HG03571 (cell line): ENCODE results near the gene RUVBL2.
"Not testable (repeated sequence)": the region's sequence is repeated elsewhere in the genome, so short reads cannot be mapped to it uniquely, and the experiment has no call there.

Experiments used
- ATAC-seq: cut with Tn5 transposase; IDR thresholded peaks from one replicate; pipeline ENCODE4 v1.9.1; 2021; ENCODE audit not compliant: unreplicated experiment

RUVBL2 gene

DNA sequence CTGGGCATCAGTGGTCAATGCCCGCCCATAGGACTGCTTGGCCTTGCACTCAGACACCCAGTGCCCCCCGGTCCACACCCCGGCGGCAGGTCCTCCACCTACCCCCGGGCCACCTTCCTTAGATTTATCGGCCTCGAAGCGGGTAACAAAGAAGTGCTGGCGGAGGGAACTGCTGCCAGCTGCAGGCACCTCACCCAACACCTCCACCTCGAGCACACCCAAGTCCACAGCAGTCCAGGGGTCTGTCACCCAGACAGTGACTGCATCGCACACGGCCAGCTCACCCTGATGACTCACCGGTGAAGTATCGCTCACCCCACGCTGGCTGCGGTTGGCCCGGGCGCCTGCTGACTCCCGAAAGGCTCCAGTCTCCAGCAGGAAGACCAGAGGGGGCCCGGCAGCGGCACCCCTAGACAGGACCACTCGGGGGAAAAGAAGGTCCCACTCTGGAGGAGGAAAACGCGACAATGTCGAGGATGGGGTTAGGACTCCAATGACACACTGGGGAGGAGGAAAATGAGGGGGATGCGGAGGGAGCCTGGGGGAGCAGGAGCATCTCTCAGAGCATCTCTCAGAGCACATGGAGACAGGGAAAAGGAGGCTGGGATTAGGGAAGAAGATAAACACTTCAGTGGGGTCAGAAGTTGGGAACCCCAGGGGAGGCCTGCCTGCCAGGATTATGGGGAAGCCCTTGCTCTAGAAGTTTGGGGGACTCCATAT lies 45.0 kb downstream of the RUVBL2 start:
- ATAC-seq = not testable (repeated sequence)

GRCh38 chr19:49039736-49040135 lies 46.0 kb downstream of the RUVBL2 start:
- not testable (repeated sequence) for ATAC-seq

DNA sequence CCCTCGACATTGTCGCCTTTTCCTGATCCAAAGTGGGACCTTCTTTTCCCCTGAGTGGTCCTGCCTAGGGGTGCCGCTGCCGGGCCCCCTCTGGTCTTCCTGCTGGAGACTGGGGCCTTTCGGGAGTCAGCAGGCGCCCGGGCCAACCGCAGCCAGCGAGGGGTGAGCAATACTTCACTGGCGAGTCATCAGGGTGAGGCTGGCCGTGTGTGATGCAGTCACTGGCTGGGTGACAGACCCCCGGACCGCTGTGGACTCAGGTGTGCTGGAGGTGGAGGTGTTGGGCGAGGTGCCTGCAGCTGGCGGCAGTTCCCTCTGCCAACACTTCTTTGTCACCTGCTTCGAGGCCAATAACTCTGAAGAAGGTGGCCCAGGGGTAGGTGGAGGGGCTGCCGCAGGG lies 48.5 kb downstream of the RUVBL2 start:
- no peak for ATAC-seq

DNA sequence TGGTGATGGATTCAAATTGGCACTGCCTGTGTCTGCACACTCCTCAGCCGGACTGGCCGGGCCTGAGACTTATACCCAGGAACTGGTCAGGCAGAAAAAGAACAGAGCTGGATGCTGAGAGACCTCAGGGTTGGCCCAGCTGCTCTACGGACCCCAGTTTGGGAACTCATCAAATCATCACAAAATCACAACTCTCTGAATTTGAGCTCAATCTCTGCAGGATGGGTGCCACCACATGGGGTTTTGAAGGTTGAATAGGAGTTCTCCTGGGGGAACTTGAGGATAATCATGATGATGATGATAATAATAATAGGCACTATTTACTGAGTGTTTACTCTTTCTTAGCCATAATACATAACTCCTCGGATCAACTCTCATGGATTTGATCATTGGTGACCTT lies 49.0 kb downstream of the RUVBL2 start:
- not testable (repeated sequence) for ATAC-seq

DNA sequence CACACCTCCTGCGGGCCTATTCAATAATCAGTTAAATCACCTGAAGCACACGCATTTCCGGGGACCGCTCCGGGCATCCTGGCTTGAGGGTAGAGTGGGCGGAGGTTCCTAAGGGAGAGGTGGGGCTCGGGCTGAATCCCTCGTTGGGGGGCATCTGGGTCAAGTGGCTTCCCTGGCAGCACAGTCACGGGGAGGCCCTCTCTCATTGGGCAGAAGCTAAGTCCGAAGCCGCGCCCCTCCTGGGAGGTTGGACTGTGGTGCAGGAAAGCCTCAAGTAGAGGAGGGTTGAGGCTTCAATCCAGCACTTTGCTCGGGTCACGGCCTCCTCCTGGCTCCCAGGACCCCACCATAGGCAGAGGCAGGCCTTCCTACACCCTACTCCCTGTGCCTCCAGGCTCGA lies 49.9 kb downstream of the RUVBL2 start, which contains the start of gene CGB5:
Gene CGB5 (plus strand): TSS at position 301 of the 400 bp plus-strand sequence. CDS start 362 bp downstream, outside the sequence.
- not testable (repeated sequence) for ATAC-seq

- not testable (repeated sequence) for ATAC-seq
Measured at GRCh38 chr19:49049011-49049410, 55.3 kb downstream of the RUVBL2 start, which contains the start of gene CGB8. TSS of gene CGB8 (minus strand) at chr19:49049111. CDS start at chr19:49048739, 372 bp downstream.

DNA sequence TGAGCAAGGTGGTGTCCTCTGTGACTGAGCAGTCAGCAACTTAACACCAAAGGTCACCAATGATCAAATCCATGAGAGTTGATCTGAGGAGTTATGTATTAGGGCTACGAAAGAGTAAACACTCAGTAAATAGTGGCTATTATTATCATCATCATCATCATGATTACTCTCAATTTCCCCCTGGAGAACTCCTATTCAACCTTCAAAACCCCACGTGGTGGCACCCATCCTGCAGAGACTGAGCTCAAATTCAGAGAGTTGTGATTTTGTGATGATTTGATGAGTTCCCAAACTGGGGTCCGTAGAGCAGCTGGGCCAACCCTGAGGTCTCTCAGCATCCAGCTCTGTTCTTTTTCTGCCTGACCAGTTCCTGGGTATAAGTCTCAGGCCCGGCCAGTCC lies 56.1 kb downstream of the RUVBL2 start:
- not testable (repeated sequence) for ATAC-seq

GRCh38 chr19:49050376-49051033 lies 56.8 kb downstream of the RUVBL2 start:
- not testable (repeated sequence) for ATAC-seq

DNA sequence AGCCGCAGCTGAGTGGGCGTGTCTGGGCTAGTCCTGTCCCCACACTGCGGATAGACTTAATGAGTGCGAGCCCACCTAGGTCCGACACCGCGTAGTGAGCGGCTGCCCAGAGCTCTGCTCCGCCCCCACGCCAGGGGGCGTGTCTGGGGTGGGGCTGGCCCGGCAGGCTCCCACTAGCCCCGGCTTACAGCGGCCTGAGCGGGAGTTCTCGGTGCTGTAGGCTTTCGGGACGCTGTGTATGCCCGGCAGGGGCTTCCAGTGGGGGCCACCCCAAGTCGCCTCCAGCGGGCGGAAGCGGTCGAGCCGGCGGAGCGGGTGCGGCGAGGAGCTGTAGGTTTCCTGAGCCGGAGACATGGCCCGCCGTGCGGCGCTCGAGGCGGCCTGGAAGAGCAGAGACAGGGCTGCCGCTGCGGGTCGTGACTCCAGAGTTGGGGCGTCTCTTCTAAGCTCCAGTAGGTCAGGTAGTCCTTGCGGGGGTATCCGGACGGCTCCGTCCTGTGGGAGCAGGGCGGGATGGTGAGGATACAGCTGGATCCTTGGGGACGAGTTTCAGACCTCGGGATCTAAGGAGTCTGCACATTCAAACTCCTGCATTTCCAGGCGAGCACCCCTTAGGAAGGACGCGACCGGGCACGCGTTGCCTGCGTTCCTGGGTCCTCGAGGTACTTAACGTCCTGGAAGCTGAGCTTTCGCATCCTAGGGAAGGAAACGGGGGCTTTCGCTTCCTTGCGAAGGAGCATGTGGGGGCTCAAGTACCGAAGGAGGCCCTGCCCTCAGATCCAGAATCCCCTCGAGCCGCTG lies 62.6 kb downstream of the RUVBL2 start:
- no peak for ATAC-seq

DNA sequence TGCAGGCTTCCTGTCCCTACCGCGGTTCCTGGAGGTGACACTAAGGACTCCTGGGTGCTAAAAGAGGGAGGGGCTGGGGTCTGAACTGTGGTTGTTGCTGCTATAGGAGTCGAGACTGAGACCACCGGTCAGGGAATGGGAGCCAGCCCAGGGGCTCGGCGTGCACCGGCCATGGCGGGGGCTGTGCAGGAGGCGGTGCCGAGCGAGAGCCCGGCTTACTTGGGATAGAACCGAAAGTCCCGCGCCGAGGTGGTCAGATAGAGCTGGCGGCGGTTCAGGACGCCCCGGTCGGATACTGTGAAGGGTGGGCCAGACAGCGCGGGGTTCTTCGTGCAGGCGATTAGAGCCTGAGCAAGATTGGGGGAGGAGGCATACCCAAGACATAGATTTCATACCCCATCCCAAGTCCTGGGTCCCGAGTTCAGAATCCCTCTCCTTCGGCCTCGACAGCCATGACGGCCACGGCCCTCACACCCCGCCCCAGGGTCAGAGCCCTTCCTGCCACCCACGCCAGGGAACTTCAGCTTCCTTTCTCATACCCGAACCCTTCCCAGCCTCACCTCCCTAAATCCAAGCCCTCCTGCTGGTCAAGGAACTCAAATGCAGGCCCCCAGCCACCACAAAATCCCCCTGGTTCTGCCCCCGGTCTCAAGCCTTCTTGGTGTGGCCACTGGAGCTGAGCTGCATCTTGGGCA lies 63.4 kb downstream of the RUVBL2 start:
- ATAC-seq = not testable (repeated sequence)

GRCh38 chr19:49057636-49058234 lies 64.0 kb downstream of the RUVBL2 start, which contains the start of gene CGB7:
TSS of gene CGB7 (minus strand) at chr19:49057749. CDS start at chr19:49055375, 2,374 bp downstream.
- ATAC-seq = no peak

GRCh38 chr19:49058562-49058961 lies 64.9 kb downstream of the RUVBL2 start:
- no peak for ATAC-seq

DNA sequence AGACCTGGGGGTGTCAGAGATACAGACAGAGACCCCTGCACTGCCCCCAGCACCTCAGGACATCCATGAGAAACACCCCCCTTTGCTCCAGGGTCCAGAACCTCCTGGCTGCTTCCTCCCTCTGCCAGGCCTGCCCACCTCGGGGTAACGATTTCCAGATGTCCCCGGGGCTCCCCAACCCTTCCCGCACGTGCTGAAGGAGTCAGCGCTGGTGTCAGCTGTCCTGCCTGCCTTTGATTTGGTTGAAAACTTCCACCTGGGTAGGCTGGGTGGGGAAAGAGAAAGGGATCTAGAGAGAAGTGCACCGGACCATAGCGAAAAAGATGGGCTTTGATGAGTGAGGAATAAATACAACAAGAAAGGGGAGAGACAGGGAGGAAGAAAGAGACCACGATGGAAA lies 65.4 kb downstream of the RUVBL2 start:
- ATAC-seq = no peak

- no peak for ATAC-seq
Measured at GRCh38 chr19:49061000-49061399, 67.3 kb downstream of the RUVBL2 start.

- ATAC-seq = no peak
Measured at GRCh38 chr19:49061445-49061844, 67.8 kb downstream of the RUVBL2 start.

DNA sequence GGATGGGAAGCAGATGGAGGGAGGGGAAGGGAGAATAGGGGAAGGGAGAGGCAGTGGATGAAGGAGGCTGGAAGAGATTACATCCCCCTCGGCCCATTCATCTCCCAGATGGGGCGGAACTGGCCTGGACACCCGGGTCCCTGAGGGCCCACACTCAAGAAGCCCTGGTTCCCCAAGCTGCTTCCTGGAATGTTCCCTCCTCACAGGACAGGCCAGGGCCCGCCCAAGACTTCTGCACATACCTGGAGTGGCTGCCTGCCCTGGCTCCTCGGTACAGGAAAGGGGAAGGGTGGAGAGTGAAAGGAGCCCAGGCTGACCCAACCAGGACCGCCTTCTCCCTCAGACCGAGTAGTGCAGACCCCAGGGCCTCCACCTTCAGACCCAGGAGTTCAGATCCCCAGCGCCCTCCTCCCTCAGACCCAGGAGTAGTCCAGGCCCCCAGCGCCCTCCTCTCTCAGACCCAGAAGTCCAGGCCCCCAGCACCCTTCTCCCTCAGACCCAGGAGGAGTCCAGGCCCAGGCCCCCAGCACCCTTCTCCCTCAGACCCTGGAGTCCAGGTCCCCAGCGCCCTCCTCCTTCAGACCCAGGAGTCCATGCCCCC lies 70.4 kb downstream of the RUVBL2 start:
- ATAC-seq = no peak

DNA sequence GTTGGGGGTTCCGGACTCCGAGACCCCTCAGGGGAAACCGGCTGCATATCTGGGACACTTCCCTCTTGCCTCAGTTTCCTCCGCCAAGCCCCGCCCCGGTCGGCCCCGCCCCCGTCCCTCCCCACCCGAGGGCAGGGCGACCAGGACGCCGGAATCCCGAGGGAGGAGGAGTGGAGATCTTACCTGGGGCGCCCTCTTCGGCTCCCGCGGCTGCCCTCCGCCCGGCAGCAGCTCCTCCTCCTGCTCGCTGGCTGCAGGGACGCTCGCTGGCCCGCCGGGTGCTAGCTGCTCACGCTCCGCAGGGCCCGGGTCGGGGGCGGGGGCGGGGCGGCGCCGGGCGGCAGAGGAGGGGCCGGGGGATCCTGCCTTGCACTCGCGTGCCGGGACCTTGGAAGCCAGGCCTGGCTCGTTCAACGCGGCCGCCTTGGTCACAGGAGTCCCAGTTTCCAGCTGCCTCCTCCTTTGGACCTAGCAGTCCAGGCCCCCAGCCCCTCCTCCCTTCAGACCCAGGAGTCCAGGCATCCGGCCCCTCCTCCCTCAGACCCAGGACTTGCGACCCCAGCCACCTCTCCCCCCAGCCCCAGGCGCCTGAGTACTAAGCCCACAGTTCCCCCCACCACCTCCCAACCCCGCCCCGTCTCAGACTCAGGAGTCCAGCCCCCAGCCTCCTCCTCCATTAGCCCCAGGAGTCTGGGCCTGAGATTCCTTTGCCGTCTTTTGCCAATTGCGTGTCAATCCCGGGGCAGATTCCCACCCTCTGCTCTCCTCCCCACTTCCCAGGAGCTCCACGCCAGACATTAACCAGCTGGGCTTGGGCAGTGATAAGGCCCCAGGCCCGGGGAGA lies 71.3 kb downstream of the RUVBL2 start, which contains the start of gene NTF4:
Gene NTF4 (minus strand): TSS at position 51 of the 844 bp plus-strand sequence. CDS start 2,821 bp downstream, outside the sequence.
- ATAC-seq = no peak
